GM21717 (cell line): ENCODE data around the gene SAT1.

Experiments
- ATAC-seq: cut with Tn5 transposase; IDR thresholded peaks from one replicate; pipeline ENCODE4 v1.9.1; 2021; ENCODE audit warnings: mild to moderate bottlenecking, moderate library complexity; ENCODE audit not compliant: unreplicated experiment

The SAT1 gene

DNA sequence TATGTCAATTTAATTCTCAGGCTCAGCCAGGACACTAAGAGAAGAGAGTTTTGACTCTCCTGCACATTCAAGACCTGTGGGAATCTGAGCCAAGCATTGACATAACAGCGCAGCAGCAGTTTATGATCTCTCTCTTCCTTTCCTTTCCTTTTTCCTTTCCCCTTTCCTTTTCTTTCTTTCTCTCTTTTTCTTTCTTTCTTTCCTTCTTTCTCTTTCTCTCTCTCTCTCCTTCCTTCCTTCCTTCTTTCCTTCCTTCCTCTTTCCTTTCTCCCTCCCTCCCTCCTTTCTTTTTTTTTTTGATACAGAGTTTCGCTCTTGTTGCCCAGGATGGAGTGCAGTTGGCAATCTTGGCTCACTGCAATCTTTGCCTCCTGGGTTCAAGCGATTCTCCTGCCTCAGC lies 21.6 kb downstream of the SAT1 start:
- no peak for ATAC-seq

DNA sequence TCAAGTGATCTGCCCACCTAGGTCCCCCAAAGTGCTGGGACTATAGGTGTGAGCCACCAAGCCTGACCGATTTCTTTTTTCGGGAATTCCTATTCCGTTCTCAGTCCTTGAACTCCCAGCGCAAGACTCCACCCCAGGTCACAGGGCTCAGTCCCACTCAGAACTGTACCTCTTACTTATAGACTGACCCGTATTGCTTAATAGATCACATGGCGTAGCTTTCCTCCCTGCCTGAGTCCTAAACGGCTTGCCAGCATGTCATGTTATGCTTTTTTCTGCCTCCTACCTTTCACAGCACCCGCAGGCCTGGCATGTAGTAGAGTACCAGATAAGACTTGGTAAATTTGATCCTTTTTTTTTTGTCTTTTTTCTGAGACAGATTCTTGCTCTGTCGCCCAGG lies 22.4 kb downstream of the SAT1 start:
- no peak for ATAC-seq

DNA sequence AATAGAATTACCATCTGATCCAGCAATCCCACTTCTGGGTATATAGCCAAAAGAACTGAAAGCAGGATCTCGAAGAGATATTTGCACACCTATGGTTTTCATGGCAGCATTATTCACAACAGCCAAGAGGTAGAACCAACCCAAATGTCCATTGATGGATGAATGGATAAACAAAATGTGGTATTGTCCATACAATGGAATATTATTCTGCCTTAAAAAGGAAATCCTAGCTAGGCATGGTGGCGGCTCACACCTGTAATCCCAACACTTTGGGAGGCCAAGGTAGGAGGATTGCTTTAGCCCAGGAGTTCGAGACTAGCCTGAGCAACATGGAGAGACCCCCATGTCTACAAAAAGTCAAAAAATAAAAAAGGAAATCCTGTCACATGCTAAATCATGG lies 27.3 kb downstream of the SAT1 start:
- ATAC-seq = no peak

DNA sequence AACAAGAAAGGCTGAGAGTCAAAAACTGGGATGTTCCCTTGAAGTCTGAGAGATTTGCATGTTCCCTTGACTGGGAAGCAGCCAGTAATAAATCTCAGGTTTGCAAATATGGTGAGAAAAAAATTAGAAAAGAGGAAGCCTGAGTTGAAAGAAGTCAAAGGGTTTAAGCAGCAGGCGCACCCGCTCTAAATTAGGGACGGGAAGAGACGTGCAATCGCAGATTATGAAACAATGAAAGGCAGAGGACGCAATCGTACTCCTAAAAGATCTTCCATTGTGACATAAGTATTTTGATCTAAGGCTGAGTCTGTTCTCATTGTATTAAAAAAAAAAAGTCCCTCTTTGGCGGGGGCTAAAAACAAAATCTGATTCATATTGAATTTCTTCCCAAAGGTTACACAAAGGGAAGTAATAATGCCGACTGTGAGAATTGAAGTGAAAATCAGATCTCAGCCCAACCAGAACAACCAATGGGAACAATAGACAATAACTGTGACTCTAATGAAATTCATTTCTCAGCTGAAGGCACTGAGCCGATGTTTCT lies 28.2 kb downstream of the SAT1 start:
- ATAC-seq = no peak

DNA sequence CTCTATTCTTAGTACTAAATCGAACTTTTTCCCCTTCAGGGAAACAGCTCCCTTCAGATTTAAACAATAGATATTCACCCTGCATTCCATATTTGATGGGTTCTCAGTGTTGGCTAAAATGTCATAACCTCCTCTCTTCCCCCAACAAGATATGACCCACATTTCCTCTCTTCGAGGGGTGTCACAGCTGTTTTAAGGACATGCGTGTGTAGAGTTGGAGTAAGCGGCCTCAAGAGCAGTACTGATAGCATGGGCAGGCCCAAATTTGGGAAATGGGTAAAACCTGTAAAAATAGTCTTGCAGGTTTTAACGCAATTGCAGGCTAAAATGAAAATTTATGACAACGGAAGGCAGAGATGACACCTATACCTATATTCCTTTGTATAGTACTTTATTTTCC lies 28.7 kb downstream of the SAT1 start:
- no peak for ATAC-seq

DNA sequence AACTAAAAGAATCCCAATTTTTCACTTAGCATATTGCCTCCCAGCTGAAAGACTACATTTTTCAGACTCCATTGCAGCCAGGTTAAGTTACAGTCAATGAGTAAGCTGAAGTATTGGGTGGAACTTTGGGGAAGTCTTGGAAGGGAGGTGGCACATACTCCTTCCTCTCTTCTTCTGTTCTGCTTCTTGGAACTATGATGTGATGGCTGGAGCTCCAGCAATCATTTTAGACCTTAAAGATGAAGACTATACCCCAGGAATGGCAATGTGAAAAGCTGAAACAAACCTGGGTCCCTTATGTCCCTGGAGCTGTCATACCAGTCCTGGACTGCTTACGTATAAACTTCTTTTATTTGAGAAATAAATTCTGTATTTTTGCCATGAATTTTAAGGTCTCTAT lies 30.8 kb downstream of the SAT1 start:
- ATAC-seq = no peak

DNA sequence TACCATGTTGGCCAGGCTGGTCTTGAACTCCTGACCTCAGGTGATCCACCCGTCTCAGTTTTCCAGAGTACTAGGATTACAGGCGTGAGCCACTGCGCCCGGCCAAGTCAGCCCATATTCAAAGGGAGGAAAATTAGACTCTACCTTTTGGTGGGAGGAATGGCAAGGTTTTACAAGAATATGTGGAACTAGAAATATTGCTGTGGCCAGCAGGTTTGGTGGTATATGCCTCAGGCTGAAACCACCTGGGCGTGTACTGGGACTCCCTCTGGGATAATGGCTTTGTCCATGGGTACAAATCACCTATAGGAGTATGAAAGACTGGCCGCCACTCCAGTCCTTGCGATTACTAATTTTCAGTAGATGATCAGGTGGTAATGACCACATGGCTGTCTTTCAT lies 32.4 kb downstream of the SAT1 start:
- no peak for ATAC-seq

DNA sequence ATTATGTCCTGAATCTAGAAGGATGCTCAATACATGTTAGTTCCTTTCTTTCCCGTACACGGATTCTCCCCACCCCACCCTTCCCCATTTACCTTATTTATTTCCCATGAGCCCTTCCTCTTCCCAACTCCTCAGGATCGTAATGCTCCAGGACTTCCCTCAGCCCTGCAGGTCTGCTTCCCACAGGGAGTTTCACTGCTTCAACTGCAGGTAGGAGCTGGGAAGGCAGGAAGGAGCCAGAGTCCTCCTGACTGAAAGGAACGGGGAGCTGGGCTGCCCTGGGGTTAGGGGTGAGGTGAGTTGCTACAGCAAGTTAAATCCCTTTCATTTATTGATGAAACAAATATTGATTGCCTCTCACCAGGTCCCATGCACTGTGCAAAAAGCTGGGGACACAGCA lies 33.2 kb downstream of the SAT1 start:
- ATAC-seq = no peak

DNA sequence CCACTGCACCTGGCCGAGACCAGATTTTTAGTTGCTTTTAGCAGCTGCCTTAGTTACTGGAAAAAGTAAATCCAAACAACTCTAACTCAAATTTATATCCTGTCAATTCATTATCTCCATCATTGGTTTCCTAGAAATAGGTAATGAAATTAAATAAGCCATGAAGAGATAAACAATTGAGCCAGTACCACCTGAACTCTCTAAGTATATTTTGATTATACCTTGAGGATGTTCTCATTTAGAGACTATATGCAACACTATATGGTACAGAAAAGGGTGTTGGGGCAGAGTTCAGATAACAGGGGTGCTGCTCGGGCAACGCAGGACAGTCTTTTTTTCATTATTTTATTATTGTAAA lies 35.0 kb downstream of the SAT1 start:
- ATAC-seq = no peak

DNA sequence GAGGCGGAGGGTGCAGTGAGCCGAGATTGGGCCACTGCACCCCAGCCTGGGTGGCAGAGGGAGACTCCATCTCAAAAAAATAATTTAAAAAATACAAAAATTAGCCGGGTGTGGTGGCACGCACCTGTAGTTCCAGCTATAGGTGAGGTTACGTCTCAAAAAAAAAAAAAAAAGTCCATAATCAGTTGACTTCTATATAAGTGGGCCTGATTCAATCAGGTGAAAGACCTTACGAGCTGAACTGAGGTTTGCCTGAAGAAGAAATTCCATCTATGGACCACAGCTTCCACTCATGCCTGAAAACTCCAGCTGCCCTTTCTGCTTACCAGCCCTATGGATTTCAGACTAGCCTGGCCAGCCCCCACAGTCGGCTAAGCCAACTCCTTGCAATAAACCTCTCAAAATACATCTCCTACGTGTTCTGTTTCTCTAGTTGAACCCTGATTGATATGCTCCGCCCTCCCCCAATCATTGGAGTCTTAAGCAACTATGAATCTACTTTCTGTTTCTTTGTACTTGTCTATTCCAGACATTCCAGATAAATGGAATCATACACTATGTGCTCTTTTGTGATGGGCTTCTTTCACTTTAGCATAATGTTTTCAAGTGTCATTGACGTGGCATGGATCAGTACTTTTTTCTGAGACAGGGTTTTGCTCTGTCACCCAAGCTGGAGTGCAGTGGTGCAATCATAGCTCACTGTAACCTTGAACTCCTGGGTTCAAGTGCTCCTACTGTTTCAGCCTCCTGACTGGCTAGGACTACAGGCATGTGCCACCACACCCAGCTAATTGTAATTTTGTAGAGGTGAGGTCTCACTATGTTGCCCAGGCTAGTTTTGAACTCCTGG lies 36.6 kb downstream of the SAT1 start:
- no peak for ATAC-seq

DNA sequence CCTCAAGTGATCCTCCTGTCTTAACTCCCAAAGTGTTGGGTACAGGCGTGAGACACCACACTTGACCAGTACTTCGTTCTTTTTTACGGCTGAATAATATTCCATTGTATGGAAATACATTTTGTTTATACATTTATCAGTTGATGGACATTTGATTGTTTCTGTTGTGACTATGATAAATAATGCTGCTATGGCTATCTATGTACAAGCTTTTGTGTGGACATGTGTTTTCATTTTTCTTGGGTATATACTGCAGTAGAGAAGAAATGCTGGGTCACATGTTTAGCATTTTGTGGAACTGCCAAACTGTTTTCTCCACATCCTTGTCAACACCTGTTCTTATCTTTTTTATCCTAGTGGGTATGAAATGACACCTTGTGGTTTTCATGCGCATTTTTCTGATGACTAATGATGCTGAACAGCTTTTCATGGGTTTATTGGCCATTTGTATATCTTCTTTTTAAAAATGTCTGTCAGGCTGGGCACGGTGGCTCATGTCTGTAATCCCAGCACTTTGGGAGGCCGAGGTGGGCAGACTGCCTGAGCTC lies 37.3 kb downstream of the SAT1 start:
- ATAC-seq = no peak

DNA sequence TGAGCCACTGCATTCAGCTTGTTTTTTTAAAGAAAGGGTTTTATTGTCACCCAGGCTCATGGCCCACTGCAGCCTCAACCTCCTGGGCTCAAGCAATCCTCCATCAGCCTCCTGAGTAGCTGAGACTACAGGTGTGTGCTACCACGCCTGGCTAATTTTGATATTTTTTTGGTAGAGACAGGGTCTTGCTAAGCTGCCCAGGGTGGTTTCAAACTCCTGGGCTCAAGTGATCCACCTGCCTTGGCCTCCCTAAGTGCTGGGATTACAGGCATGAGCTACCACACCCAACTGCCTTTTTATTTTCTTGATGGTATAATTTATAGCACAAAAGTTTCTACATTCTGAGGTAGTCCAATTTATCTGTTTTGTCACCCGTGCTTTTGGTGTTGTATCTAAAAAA lies 38.9 kb downstream of the SAT1 start:
- no peak for ATAC-seq

DNA sequence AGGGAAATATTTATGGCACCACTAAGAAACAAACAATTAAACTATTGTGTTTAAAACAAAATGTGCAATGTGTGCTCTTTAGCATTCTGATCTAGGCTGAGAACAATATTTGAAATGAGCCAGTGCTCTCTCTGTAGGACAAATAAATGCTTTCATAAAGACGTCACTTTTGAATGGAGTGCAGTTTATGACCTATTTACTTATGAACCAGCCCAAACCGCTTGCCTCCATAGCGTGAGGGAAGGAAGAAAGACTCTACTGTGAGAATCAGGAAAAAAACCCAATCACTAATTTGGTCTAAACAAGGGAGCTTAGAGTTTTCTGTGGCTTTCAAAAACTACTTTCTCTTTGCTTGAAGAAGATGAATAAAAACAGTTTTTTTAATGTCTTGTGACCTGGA lies 39.4 kb downstream of the SAT1 start:
- ATAC-seq = no peak

DNA sequence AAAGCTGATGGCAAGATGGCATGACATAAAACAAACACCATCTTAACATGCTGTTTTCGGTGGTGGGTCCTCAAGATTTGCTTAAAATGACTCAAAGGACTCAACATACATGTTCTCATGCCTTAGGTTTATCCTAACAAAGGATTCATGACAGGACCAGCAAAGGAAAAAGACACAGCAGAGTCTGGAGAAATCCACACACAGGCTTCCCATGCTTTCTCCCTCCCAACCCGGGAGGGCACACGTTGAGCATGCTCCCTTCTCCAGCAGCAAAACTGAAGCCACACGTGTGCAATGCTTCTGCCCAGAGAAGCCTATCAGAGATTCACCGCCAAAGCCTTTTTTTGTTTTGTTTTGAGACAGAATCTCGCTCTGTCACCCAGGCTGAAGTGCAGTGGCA lies 39.9 kb downstream of the SAT1 start:
- no peak for ATAC-seq

DNA sequence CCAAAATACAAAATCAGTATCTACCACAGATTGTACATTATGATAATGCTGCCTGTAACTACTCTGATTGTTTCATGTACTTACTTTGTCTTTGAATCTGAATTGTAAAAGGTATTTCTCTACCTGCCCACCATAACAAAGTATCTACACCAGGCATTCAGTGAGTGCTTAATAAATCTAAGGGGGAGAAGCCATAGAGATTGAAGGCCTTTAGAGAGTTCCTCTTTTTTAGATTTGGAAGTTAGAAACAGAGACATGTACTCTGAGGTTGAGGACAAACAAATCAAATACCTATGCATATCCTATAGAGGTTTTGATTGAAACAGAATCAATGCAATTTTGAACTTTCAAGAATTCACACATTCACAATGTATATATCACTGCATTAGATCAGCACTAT lies 42.7 kb downstream of the SAT1 start:
- ATAC-seq = no peak

DNA sequence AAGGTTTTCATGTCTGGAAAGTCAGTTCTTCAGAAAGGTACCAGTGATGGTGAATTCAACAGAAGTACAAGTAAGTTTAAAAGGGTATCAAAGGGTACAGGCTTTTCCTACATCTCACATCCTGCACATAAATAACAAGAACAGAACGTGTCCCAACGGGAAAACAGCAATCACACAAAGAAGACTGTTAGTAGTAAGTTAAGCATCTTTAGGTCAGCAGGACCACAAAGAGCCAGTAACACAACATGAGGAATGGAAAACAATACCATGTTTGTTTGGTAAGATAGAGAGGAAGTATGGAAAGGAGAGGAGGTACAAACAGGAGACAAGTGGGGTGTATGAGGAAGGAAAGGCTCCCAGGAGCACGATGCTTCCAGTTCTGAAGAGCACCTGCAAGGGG lies 43.2 kb downstream of the SAT1 start:
- ATAC-seq = no peak

DNA sequence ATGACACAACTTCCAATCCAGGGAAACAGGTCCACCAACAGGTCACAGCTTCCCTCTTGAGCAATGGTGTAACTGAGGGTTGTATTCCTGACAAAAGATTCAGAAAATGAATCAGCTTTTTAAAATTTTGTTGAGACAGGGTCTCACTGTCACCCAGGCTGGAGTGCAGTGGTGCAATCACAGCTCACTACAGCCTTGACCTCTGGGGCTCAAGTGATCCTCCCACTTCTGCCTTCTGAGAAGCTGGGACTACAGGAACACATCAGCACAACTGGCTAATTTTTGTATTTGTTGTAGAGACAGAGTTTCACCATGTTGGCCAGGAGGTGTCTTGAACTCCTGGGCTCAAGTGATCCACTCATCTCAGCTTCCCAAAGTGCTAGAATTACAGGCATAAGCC lies 43.7 kb downstream of the SAT1 start:
- no peak for ATAC-seq

DNA sequence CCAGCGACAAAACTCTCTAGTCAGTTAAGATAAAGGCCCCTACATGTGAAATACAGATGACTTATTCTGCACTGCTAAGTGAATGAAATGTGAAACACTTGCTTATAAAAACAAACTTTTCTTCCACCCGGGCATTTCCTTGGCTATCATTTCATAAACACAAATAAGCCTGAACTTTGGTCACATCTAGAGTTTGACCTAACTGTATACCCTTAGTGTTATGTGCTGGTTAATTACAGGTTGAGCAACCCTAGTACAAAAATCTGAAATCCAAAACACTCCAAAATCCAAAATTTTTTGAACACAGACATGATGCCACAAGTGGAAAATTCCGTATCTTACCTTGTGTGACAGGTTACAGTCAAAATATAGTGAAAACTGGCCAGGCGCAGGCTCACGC lies 45.9 kb downstream of the SAT1 start:
- ATAC-seq = no peak

DNA sequence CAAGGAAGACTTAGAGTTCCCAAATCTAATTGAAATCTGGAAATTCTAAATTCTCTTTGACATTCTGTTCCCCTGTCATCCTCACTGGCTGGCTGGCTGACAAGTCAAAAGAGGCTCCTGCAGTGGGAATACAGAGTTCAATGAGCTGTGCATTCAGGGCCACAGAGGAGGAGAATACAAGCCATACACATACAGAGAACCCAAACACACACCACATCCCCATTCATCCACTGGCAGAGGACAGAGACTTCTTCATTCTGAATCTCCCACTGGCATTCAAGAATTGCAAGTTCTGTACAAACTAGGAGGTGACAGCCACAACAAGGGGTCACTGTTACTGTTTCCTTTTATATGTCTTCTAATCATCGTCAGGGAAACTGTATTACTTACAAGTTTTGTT lies 49.7 kb downstream of the SAT1 start:
- no peak for ATAC-seq
